Raji (cell line): ENCODE measurements around the gene ZNF541.

Experiments
- POLR2A ChIP-seq: IDR thresholded peaks from 2 replicates; pipeline ENCODE4 v1.6.1; 2011; ENCODE audit warnings: low read depth, low read length, control low read depth; ENCODE audit not compliant: insufficient read depth

The ZNF541 gene

DNA sequence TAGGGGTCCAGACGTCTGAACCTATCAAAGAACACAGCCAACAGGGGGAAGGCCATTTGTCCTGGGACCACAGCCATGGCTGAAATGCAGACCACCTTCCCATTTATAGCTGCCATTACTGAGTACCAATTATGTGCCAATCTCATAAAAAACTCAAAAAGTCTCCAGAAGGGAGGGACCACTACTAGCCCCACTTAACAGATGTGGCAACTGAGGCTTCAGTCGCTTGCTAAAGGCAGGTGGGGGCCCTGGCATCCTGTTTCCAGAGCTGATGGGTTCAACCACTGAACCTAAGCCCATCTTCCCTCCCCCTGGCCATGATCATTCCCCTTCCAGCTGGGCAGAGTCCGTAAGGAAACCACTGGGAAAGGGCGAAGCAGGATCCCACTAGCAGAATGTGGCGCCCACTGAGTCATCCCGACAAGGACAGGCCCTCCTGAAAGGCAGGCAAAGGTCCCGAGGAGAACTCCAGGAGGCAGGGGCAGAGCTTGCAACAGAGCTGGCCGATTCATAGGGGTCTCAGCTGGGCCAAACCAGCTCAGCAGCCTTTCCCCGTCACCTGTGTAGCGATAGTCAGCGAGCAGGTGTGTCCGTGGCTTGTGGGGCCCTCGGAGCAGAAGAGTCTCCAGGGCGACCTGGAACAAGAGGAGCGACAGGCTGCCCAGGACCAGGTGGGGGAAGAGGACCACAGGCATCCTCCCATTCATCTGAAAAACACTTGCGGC is 43.8 kb downstream of the ZNF541 start:
- TF ChIP-seq POLR2A = no peak

DNA sequence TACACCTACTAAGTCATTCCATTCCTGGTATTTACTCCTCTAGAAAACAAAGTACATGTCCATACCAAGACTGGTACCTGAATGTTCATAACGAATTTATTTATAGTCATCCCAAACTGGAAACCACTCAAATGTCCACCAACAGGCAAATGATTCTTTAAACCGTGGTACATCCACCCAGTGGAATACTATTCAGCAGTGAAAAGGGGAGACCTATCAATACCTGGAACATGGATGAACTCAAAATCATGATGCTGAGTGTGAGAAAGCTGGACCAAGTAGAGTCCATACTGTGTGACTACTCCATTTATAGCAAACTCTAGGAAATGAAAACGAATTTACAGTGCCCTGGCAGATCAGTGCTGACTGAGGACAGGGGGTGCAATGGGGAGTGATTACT is 46.1 kb downstream of the ZNF541 start:
- TF ChIP-seq POLR2A = no peak

GRCh38 chr19:47523473-47523872 is 49.5 kb downstream of the ZNF541 start:
- TF ChIP-seq POLR2A = no peak
